HL-60/S4 treated with phorbol 12-myristate 13-acetate at 8.2 ng/mL for 4 days and 3 days (cell line): ENCODE data around the gene SNRNP25.
"Not testable (repeated sequence)": the region's sequence is repeated elsewhere in the genome, so short reads cannot be mapped to it uniquely, and the experiment has no call there.

Source experiments
- in situ Hi-C: fragments of 300-500 bp; cut with MboI; formaldehyde crosslinking; loops from 2 replicates; pipeline ENCODE4 v1.15.0; 2022; ENCODE audit warnings: low sequenced_read_pairs

The SNRNP25 gene

DNA sequence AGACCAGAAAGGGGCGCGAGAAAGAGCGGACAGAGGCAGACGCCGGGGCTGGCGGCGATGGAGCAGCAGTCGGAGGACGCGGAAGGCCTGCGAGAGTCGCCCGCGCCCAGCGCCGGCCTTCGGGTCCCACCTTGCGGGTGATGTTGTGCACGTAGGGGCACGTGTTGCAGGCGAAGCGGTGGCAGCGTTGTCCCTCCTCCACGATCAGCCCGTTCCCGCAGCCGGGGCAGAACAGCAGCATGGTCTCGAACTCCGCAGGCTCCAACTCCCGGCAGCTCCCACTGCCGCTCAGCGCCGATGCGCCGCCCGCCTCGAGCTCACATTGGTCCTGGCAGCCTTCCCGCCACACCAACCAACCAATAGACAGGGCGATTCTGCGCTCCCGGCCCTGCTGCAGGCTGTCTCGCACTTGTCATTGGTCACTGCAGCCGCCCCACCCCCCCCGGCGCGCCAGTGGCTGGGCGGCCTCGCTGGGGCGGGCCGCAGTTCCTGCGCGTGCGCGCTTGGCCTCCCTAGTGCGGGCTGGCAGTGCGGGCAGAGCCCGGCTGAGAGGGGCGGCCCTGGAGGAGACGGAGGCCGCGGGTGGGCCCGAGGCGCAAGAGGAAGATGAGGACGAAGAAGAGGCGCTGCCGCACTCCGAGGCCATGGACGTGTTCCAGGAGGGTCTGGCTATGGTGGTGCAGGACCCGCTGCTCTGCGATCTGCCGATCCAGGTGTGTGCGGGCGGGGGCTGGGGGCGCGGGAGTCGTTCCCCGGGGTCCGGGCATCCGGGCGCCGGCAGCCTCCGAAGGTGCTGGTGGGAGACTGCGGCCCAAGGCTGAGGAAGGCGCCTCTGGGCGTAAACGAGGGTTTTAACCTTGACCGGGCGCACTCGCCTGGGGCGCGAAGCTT, at the start of gene SNRNP25, which contains the start of gene POLR3K:
TSS of gene SNRNP25 (plus strand) at position 483 of the 891 bp plus-strand sequence. CDS start at position 672, 189 bp downstream.
TSS of gene POLR3K (minus strand) at position 263 of the 891 bp plus-strand sequence. CDS start at position 241, 22 bp downstream.
- in situ Hi-C loops, result no loop called here

GRCh38 chr16:9903-10665, 43.5 kb upstream of the SNRNP25 start:
- in situ Hi-C loops, result no loop called here

DNA sequence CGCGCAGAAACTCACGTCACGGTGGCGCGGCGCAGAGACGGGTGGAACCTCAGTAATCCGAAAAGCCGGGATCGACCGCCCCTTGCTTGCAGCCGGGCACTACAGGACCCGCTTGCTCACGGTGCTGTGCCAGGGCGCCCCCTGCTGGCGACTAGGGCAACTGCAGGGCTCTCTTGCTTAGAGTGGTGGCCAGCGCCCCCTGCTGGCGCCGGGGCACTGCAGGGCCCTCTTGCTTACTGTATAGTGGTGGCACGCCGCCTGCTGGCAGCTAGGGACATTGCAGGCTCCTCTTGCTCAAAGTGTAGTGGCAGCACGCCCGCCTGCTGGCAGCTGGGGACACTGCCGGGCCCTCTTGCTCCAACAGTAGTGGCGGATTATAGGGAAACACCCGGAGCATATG, 42.9 kb upstream of the SNRNP25 start:
- in situ Hi-C loops, result not testable (repeated sequence)

DNA sequence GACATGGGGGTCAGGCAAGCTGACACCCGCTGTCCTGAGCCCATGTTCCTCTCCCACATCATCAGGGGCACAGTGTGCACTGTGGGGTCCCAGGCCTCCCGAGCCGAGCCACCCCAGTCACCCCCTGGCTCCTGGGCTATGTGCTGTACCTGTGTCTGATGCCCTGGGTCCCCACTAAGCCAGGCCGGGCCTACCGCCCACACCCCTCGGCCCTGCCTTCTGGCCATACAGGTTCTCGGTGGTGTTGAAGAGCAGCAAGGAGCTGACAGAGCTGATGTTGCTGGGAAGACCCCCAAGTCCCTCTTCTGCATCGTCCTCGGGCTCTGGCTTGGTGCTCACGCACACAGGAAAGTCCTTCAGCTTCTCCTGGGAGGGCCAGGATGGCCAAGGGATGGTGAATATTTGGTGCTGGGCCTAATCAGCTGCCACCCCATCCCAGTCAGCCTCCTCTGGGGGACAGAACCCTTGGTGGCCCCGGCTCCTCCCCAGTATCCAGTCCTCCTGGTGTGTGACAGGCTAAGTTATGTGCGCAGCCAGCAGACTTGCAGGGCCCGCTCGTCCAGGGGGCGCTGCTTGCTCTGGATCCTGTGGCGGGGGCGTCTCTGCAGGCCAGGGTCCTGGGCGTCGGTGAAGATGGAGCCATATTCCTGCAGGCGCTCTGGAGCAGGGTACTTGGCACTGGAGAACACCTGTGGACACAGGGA, 36.4 kb upstream of the SNRNP25 start:
- in situ Hi-C loops, result not testable (repeated sequence)

GRCh38 chr16:20886-21285, 32.7 kb upstream of the SNRNP25 start:
- in situ Hi-C loops, result not testable (repeated sequence)

GRCh38 chr16:24151-24550, 29.5 kb upstream of the SNRNP25 start:
- in situ Hi-C loops, result not testable (repeated sequence)

DNA sequence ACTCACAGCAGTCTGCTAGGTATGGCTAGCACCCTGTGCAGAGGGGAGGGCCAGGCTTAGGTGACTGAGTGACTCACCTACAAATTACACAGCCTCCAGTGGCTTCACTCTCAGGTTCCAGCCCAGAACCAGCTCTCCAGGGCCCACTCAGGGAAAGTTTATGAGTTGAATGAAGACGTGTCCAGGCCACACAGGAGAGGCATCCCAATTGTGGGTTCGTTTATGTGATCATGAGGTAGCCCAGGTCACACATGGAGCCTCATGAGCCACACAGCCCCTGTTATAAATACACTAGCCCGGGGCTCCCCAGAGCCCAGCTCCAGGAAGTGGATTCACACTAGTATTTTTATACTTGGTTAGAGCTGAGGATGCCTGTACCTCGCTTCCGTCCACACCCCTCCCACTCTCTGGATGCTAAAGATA, 27.7 kb upstream of the SNRNP25 start:
- in situ Hi-C loops, result not testable (repeated sequence)

- in situ Hi-C loops, result not testable (repeated sequence)
Observed at GRCh38 chr16:30627-31026, 23.0 kb upstream of the SNRNP25 start.

- in situ Hi-C loops, result not testable (repeated sequence)
Observed at GRCh38 chr16:33154-33876, 20.3 kb upstream of the SNRNP25 start.

- in situ Hi-C loops, result no loop called here
Observed at GRCh38 chr16:33877-34647, 19.6 kb upstream of the SNRNP25 start.

DNA sequence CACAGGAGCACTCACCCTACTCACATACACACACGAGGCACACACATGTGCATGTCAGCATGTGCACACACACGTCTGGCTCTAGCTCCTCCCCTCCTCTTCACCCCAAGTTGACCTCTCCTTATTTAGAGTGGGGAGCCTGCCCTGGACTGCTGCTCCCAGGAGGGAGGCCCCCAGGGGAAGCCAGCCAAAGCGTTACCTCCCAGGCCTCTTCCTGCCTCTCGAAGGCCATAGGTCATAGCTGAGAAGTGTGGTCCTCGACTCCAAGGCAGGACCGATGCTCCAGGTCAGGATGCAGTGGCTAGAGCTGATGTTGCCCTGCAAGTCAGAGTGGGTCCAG, 19.0 kb upstream of the SNRNP25 start:
- in situ Hi-C loops, result no loop called here

DNA sequence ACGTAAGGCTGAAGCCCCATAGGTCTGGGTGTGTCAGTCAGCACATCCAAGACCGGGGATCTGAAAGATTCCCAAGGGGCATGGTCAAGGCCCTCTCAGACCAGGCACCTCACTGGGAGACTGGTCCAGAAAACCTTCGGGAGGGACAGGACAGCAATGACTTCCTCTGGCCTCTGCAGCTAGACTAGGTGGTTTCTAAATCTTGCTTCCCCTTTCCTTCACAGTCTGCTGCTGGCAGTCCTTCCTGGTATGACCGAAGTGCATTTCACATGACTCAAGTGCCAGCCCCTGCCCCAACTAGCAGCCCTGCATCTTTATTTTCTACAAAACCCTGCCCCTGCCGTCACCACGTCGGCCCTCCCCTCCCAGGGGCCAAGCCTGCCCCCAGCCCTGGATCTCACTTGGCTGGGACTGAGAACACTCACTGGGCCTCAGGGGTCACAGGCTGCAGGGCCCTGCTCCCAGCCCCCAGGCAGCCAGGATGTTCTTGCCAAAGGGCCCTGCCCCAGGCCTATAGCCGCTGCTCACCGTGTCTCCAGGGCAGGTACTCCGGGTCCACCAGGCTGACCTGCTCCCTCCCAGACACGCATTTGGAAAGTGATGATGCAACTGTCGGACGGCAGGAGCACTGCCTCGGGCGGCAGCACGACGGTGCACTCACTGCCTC, 18.5 kb upstream of the SNRNP25 start:
- in situ Hi-C loops, result no loop called here

GRCh38 chr16:35678-36305, 17.8 kb upstream of the SNRNP25 start:
- in situ Hi-C loops, result no loop called here

DNA sequence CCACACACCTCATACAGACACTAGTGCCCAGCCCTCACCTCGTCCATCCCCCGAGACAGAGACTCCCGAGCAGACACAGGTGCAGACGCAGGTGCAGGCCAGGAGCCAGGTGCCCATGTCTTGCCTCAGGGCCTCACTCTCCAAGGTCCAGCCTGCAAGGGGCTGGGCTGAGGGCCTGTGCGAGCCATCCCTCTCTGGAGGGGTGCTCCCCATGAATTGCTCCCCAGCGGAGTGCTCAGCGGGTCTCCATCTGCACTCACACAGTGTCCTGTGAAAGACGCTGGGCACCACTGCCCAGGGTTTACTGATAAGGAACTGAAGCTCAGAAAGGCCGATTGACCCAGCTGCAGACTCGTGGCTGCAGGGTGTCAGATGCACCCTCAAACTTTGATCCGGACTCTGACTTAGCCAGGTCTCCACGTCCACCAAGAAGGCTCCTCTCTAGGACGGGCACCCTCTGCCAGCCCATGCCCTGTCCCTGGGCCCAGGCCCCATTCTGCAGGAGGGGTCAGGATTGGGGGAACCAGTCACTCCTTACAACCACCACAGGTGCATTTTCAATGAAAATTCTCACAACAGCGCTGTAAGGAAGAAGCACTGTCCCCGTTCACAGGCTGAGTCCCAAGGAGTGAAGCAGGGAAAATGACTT, 17.2 kb upstream of the SNRNP25 start:
- in situ Hi-C loops, result no loop called here

DNA sequence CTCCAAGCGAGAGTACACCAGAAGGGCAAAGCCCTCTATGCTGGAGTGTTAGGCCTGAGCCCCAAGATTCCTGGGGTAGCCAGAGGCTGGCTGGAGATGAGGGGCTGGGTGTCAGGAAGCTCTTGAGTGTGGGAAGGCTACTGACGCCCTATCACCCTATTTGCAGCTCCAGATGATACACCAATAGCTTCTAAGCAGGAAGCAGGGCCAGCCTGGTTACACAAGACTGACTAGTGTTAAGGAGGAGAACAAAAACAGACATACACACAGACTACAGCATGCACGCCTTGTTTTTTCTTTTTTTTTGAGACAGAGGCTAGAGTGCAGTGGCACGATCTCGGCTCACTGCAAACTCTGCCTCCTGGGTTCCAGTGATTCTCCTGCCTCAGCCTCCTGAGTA, 16.1 kb upstream of the SNRNP25 start:
- in situ Hi-C loops, result no loop called here

DNA sequence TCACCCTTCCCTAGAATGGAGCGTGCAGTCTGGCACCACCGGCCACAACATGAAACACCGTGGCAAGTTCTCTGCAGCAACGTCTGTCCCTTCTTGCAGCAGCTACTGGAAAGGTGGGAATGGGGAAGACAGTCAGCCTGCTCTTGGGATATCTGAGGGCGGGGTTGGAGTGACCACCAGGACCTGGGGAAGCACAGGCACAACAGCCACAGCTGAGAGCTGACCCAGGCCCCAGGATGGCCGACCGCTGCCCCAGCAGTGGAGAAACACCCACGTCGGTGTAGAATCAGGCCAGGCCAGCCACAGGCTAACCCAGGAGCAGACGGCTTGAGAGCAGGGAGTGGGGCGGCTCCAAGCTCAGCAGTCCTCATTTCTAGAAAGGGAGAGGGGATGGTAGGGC, 15.4 kb upstream of the SNRNP25 start:
- in situ Hi-C loops, result not testable (repeated sequence)

DNA sequence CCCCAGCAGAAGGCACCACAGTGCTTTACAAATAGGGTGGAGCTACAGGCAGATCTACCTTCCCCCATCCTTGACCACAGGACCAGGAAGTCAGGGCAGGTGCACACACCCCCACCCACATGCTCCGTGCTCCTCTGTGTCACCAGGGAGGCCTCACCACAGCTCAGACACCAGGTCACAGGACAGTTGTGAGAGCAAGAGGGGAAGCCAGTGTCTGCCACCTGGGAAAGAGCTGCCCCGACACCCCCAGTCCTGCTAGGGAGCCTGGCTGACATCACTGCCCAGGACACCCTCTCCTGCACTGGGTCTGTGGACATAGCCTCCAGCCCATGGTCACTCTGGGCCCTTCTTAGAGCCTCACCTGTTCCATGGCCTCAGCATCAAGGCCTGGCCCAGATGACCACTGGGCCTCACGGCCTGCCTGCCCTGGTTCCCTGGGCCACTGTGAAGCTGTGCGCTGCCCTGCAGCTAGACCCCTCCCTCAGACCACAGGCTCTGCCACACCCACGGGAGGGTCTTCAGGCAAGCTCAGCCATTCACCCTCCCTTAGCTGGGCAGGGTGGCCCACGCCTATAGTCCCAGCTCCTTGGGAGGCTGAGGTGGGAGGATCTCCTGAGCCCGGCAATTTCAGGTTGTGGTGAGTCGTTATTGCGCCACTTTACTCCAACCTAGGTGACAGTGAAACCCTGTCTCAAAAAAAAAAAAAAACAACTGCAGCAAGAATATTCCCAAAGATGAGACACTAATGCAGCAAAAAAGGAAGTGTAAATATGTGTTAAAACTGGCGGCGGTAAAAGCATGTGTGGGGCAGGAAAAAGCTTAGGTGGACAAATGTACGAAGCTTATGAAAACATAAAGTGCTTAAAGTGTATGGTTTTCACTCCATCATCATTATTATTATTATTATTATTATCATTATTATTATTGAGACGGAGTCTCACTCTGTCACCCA, 14.4 kb upstream of the SNRNP25 start:
- in situ Hi-C loops, result no loop called here
